CD14-positive monocyte (primary cell): ENCODE data around the gene DENND2C. TPM values are rescaled to one million over a fixed set of nuclear protein-coding genes. Genes with fewer than 3 reads are reported as not detected.

Source experiments
- DNase-seq, 3 donors: peaks; one replicate each; pipeline ENCODE4 v3.0.0-alpha.2; 2011 to 2022
- H2AFZ ChIP-seq: 2 replicates; pipeline ENCODE4 v1.6.0; 2012; ENCODE audit warnings: mild to moderate bottlenecking, low read depth, low read length, inconsistent platforms; ENCODE audit not compliant: insufficient read depth, poor library complexity, severe bottlenecking
- H3K27ac ChIP-seq, 2 donors: 1 replicate in 1 of 2; 2 replicates in 1 of 2; pipeline ENCODE4 v1.5.1; 2012 to 2013; ENCODE audit warnings: low read length in 2 of 2, control low read depth in 1 of 2, inconsistent platforms in 1 of 2, low read depth in 1 of 2, mild to moderate bottlenecking in 1 of 2
- H3K27me3 ChIP-seq, 2 donors: one replicate each; pipeline versions ENCODE4 v1.6.0 to v1.6.1; 2011 to 2013; ENCODE audit warnings: low read length in 2 of 2; ENCODE audit not compliant: control insufficient read depth in 2 of 2, insufficient read depth in 2 of 2
- H3K36me3 ChIP-seq, 2 donors: replicated peaks in 1 of 2; 1 replicate in 1 of 2; 2 replicates in 1 of 2; pipeline versions ENCODE4 v1.5.1 to v1.6.1; 2012 to 2013; ENCODE audit warnings: low read length in 2 of 2, control low read depth in 1 of 2, inconsistent platforms in 1 of 2, mild to moderate bottlenecking in 1 of 2; ENCODE audit not compliant: insufficient read depth in 2 of 2, control insufficient read depth in 1 of 2
- H3K4me1 ChIP-seq, 2 donors: 1 replicate in 1 of 2; 2 replicates in 1 of 2; pipeline versions ENCODE4 v1.5.1 to v1.6.1; 2012 to 2013; ENCODE audit warnings: low read length in 2 of 2, control low read depth in 1 of 2, inconsistent platforms in 1 of 2, mild to moderate bottlenecking in 1 of 2, moderate library complexity in 1 of 2; ENCODE audit not compliant: insufficient read depth in 2 of 2, control insufficient read depth in 1 of 2
- H3K4me2 ChIP-seq: replicated peaks from 2 replicates; pipeline ENCODE3; 2012; ENCODE audit warnings: low read length, moderate library complexity, mild to moderate bottlenecking; ENCODE audit not compliant: poor library complexity, severe bottlenecking; ENCODE audit errors: extremely low read depth
- H3K4me3 ChIP-seq, 3 experiments: fragments of 200-600 bp in 1 of 3; sonication (generic) in 1 of 3; replicated peaks in 1 of 3; 1 replicate in 2 of 3; 2 replicates in 1 of 3; pipeline ENCODE4 v1.5.1; 2011 to 2013; ENCODE audit warnings: low read length in 3 of 3, mild to moderate bottlenecking in 3 of 3, control low read depth in 2 of 3, low read depth in 2 of 3, inconsistent platforms in 1 of 3, moderate library complexity in 1 of 3
- H3K79me2 ChIP-seq: 2 replicates; pipeline ENCODE4 v1.6.0; 2012; ENCODE audit warnings: mild to moderate bottlenecking, control low read depth, inconsistent platforms, low read length, moderate library complexity; ENCODE audit not compliant: insufficient read depth
- H3K9ac ChIP-seq: 2 replicates; pipeline ENCODE4 v1.6.0; 2017; ENCODE audit warnings: low read length, mild to moderate bottlenecking; ENCODE audit not compliant: insufficient read depth, poor library complexity, severe bottlenecking
- H3K9me3 ChIP-seq, 2 donors: replicated peaks in 1 of 2; 1 replicate in 1 of 2; 2 replicates in 1 of 2; pipeline versions ENCODE4 v1.5.1 to v1.6.1; 2012 to 2013; ENCODE audit warnings: low read length in 2 of 2, control low read depth in 1 of 2; ENCODE audit not compliant: control insufficient read depth in 1 of 2, insufficient read depth in 1 of 2
- H4K20me1 ChIP-seq: 2 replicates; pipeline ENCODE4 v1.6.0; 2012; ENCODE audit warnings: mild to moderate bottlenecking, low read length, control low read depth, moderate library complexity; ENCODE audit not compliant: insufficient read depth
- H3K27ac Mint-ChIP-seq, 7 donors: one replicate each; pipeline ENCODE4 v1.8.0; 2020; ENCODE audit warnings: mild to moderate bottlenecking in 7 of 7, mixed read lengths in 7 of 7, moderate library complexity in 6 of 7, inconsistent platforms in 2 of 7
- H3K27me3 Mint-ChIP-seq, 3 donors: one replicate each; pipeline ENCODE4 v1.8.0; 2021 to 2022; ENCODE audit warnings: low read depth in 3 of 3, mild to moderate bottlenecking in 3 of 3, mixed read lengths in 3 of 3, moderate library complexity in 3 of 3, inconsistent platforms in 1 of 3
- H3K36me3 Mint-ChIP-seq, 2 donors: one replicate each; pipeline ENCODE4 v1.8.0; 2020; ENCODE audit warnings: mixed read lengths in 2 of 2, inconsistent platforms in 1 of 2, mild to moderate bottlenecking in 1 of 2
- H3K4me1 Mint-ChIP-seq: one replicate; pipeline ENCODE4 v1.8.0; 2020; ENCODE audit warnings: mild to moderate bottlenecking, mixed read lengths
- H3K4me3 Mint-ChIP-seq, 2 donors: one replicate each; pipeline ENCODE4 v1.8.0; 2020; ENCODE audit warnings: mild to moderate bottlenecking in 2 of 2, mixed read lengths in 2 of 2, moderate library complexity in 1 of 2
- H3K9me3 Mint-ChIP-seq, 7 donors: one replicate each; pipeline ENCODE4 v1.8.0; 2020 to 2022; ENCODE audit warnings: mixed read lengths in 7 of 7, mild to moderate bottlenecking in 6 of 7, moderate library complexity in 6 of 7, inconsistent platforms in 2 of 7
- WGBS: methylation state at CpG from one replicate; pipeline ENCODE4 v1.1.5; 2013; ENCODE audit warnings: missing lambda C conversion rate; ENCODE audit not compliant: insufficient coverage; 5-methylcytosine and 5-hydroxymethylcytosine counted together
- intact Hi-C, 2 donors: fragments of 100-400 bp; cut with micrococcal nuclease; formaldehyde crosslinking; loops; one replicate each; pipeline versions ENCODE4 v1.15.0 to v1.15.1; 2023
- polyA plus RNA-seq, 3 donors: library from polyadenylated mRNA; depleted of rRNA in 1 of 3; unstranded in 2 of 3; stranded (reverse) in 1 of 3; fragments of 300-500 nt in 2 of 3; fragments of >200 nt in 1 of 3; fragmentation: Illumina TruSeq in 2 of 3; gene quantifications; 1 replicate in 2 of 3; 2 replicates in 1 of 3; pipeline ENCODE4 v1.2.3, GENCODE V29; 2012 to 2021
- TF ChIP-seq, protein P1 (sequence below): fragments of 200-600 bp; IDR thresholded peaks from one replicate; pipeline ENCODE4 v1.8.0; 2022; ENCODE audit warnings: antibody characterized with exemption, mild to moderate bottlenecking

DENND2C gene
- polyA plus RNA-seq, 3 donors: 0.03 to 0.07 (median 0.06) TPM

DNA sequence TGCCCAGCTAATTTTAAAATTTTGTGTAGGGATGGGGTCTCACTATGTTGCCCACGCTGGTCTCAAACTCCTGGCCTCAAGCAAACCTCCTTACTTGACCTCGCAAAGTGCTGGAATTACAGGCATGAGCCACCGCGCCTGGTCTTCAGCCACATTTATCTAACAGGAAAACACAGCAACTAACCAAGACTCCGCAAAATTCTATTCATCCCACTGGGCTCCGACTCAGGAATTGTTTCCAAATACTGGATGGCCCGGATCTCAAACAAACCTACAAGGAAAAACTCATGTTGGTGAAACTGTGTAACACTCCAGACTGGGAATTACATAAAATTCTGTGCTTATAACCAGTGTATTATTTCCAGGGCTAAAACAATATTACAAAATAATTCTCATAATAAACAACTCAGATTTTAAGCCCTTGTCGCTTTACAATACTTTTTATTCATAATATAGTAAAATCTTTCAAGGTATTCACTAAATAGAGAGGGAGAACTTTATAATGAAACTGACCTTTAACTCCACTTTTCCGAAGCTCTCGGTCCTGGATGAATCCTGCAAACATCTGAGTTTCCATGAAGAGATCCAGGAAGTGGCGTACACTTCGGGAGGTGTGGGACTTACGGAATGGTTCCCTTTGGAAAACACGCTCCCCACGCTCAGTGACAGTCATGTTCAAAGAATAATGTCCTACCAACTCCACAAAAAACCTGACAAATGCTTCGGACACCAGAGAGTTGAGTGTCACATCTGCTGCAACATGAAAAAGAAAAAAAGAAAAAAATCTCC is 82.5 kb downstream of the DENND2C start:
- H3K9me3 ChIP-seq: no peaks in the 10 kb centered on the region
- no peak for DNase-seq
- TF ChIP-seq, protein P1, sequence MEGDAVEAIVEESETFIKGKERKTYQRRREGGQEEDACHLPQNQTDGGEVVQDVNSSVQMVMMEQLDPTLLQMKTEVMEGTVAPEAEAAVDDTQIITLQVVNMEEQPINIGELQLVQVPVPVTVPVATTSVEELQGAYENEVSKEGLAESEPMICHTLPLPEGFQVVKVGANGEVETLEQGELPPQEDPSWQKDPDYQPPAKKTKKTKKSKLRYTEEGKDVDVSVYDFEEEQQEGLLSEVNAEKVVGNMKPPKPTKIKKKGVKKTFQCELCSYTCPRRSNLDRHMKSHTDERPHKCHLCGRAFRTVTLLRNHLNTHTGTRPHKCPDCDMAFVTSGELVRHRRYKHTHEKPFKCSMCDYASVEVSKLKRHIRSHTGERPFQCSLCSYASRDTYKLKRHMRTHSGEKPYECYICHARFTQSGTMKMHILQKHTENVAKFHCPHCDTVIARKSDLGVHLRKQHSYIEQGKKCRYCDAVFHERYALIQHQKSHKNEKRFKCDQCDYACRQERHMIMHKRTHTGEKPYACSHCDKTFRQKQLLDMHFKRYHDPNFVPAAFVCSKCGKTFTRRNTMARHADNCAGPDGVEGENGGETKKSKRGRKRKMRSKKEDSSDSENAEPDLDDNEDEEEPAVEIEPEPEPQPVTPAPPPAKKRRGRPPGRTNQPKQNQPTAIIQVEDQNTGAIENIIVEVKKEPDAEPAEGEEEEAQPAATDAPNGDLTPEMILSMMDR: no peak
- H3K36me3 ChIP-seq: no peaks in the 10 kb centered on the region
- peaks cover 6 to 8% of the 10 kb centered on the region in 2 donors for H3K27me3 ChIP-seq
- Mint-ChIP-seq H3K9me3 (peaks cover 0 to 5% (median 2%) of the 10 kb centered on the region in 7 donors), H3K4me3 (peak overlapping the region in 1 of 2 donors; percentile 2), H3K27ac (no peak overlapping the region), H3K36me3 (peaks cover 1 to 3% of the 10 kb centered on the region in 2 donors), H3K4me1 (no peaks in the 10 kb centered on the region), H3K27me3 (peaks cover 15 to 33% (median 16%) of the 10 kb centered on the region in 3 donors)
- WGBS: 98% methylated on average over 5 of the region's 16 CpGs
- H3K79me2 ChIP-seq: no peaks in the 10 kb centered on the region
- H3K4me3 ChIP-seq: no peak overlapping the region
- H3K9ac ChIP-seq: no peak overlapping the region
- H4K20me1 ChIP-seq: no peaks in the 10 kb centered on the region
- no peaks in the 10 kb centered on the region for H3K4me1 ChIP-seq
- no peak overlapping the region for H3K4me2 ChIP-seq
- H3K27ac ChIP-seq: no peak overlapping the region
- H2AFZ ChIP-seq: no peak overlapping the region
- intact Hi-C loops: loop anchor here (5.0 to 10.0 kb wide), 4 partner anchors 73 to 185 kb away; partner anchors contain the start of gene TRIM33 (in 1 of the 2)

DNA sequence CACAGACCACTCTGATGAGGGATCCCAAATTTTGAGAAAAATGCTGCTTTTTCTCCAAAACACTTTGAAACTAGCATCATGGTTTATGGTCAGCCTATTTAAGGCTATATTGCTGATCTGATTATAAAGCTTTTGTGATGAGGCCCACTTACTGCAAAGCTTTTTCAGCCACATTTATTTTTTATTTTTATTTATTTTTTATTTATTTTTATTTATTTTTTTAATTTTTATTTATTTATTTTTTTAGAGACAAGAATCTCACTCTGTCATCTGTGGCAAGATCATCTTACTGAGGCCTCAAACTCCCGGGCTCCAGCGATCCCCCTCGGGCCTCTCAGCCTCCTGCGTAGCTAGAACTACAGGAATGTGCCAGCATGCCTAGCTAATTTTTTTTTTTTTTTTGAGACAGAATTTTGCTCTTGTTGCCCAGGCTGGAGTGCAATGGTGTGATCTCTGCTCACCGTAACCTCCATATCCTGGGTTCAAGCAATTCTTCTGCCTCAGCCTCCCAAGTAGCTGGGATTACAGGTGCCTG is 83.3 kb downstream of the DENND2C start:
- peaks cover 6% of the 10 kb centered on the region for H3K4me1 Mint-ChIP-seq
- no CpG with 5 or more reads among the region's 5 CpGs for WGBS
- H3K9me3 Mint-ChIP-seq: peaks cover 5 to 11% (median 8%) of the 10 kb centered on the region in 7 donors
- no peak overlapping the region for H2AFZ ChIP-seq
- H3K4me3 Mint-ChIP-seq: no peak overlapping the region
- H3K27ac ChIP-seq: no peak overlapping the region
- H3K27me3 Mint-ChIP-seq: peaks cover 17 to 33% (median 18%) of the 10 kb centered on the region in 3 donors
- H4K20me1 ChIP-seq: no peaks in the 10 kb centered on the region
- no peak overlapping the region for H3K4me2 ChIP-seq
- no peaks in the 10 kb centered on the region for H3K79me2 ChIP-seq
- peaks cover 4 to 7% of the 10 kb centered on the region in 2 donors for H3K4me1 ChIP-seq
- TF ChIP-seq, protein P1: no peak
- H3K9me3 ChIP-seq: no peaks in the 10 kb centered on the region
- no peak overlapping the region for H3K4me3 ChIP-seq
- H3K27ac Mint-ChIP-seq: no peak overlapping the region
- intact Hi-C loops: loop anchor here (5.0 to 10.0 kb wide), 4 partner anchors 72 to 186 kb away; partner anchors contain the start of gene TRIM33 (in 1 of the 2)
- DNase-seq: no peak
- peaks cover 6 to 8% of the 10 kb centered on the region in 2 donors for H3K27me3 ChIP-seq
- H3K36me3 ChIP-seq: no peaks in the 10 kb centered on the region
- peaks cover 6 to 9% of the 10 kb centered on the region in 2 donors for H3K36me3 Mint-ChIP-seq
- H3K9ac ChIP-seq: no peak overlapping the region
